Activated CD4-positive, alpha-beta T cell treated with anti-CD3 and anti-CD28 coated beads, Interleukin-2, amount 10 ng/mL, durations not matched to agents 24 days and 14 days (primary cell): ENCODE data around the gene FAM131A. TPM values are rescaled to one million over a fixed set of nuclear protein-coding genes. Genes with fewer than 3 reads are reported as not detected.

ENCODE experiments used
- DNase-seq: peaks from one replicate; pipeline ENCODE4 v3.0.0; 2022
- H3K27ac Mint-ChIP-seq: one replicate; pipeline ENCODE4 v1.8.0; 2022; ENCODE audit warnings: mild to moderate bottlenecking, mixed read lengths
- H3K27me3 Mint-ChIP-seq: one replicate; pipeline ENCODE4 v1.8.0; 2022; ENCODE audit warnings: mixed read lengths
- H3K36me3 Mint-ChIP-seq: one replicate; pipeline ENCODE4 v1.8.0; 2022; ENCODE audit warnings: low read depth, mild to moderate bottlenecking, mixed read lengths
- H3K4me1 Mint-ChIP-seq: one replicate; pipeline ENCODE4 v1.8.0; 2021; ENCODE audit warnings: mixed read lengths
- H3K4me3 Mint-ChIP-seq: one replicate; pipeline ENCODE4 v1.8.0; 2022; ENCODE audit warnings: mild to moderate bottlenecking, moderate library complexity, mixed read lengths
- H3K9me3 Mint-ChIP-seq: one replicate; pipeline ENCODE4 v1.8.0; 2021; ENCODE audit warnings: mixed read lengths
- intact Hi-C: fragments of 100-400 bp; cut with micrococcal nuclease; formaldehyde crosslinking; loops from one replicate; pipeline ENCODE4 v1.15.1; 2023
- total RNA-seq: library from RNA; stranded (reverse); gene quantifications from 2 replicates; pipeline ENCODE4 v1.2.3, GENCODE V29; 2022

FAM131A gene
- total RNA-seq, 1 donor from 2014 or later = 8.7 TPM

DNA sequence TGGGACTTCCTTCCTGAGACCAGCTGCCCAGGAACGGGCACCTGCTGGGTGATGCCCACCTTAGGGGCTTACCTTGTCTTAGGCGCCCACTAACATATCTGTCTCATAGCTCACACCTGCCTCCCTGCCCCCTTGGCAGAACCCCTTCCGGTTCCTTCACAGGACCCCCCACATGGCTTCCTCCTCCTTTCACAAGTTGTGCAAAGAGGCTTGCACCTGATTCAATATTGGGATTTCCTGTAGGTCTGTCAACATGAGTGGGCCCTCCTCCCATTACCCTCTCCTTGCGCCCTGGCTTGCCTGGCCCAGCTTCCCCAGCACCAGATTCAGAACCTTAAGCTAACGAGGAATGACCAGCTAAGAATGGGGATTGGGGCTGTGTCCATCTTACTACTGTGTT lies 40.0 kb downstream of the FAM131A start:
- peaks cover 4% of the 10 kb centered on the region for H3K4me1 Mint-ChIP-seq
- no peak overlapping the region for H3K4me3 Mint-ChIP-seq
- peaks cover 58% of the 10 kb centered on the region for H3K27me3 Mint-ChIP-seq
- intact Hi-C loops = no loop called here
- H3K36me3 Mint-ChIP-seq = no peaks in the 10 kb centered on the region
- DNase-seq = no peak
- H3K27ac Mint-ChIP-seq = no peak overlapping the region
- no peaks in the 10 kb centered on the region for H3K9me3 Mint-ChIP-seq

DNA sequence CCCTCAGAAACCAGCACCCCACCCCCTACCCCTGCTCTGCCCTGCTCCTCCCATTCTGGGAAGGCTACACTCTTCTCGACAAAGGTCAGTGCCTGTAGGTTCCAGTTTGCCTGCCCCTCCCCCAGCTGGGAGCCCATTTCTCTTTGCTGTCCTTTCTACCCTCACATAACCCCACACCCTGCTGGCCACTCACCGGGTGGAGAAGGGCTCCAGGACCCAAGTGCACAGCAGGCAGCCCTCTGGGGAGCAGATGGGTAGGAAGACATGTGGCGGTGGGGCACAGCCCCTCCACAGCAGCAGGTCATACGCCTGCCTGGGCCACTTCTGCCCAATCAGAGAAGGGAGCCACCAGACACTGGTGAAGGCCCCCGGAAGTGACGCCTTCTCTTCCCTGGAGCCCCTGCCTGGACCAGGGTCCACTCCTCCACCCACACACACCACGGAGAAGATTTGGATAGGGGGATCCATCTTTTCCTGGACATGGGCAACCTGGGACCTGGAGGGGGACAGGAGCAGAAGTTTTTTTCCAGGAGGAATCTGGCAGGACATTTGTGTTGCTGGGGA lies 40.6 kb downstream of the FAM131A start, which contains the start of gene THPO:
TSS of gene THPO (minus strand) at position 326 of the 564 bp plus-strand sequence. CDS start 1,948 bp downstream, outside the sequence.
- DNase-seq = no peak
- Mint-ChIP-seq H3K4me1 (peaks cover 2% of the 10 kb centered on the region), H3K27me3 (peaks cover 64% of the 10 kb centered on the region), H3K27ac (no peak within 1 kb of the TSS), H3K4me3 (peak within 1 kb of the TSS; percentile 69), H3K36me3 (no peaks in the 10 kb centered on the region), H3K9me3 (no peaks in the 10 kb centered on the region)
- intact Hi-C loops = no loop called here

DNA sequence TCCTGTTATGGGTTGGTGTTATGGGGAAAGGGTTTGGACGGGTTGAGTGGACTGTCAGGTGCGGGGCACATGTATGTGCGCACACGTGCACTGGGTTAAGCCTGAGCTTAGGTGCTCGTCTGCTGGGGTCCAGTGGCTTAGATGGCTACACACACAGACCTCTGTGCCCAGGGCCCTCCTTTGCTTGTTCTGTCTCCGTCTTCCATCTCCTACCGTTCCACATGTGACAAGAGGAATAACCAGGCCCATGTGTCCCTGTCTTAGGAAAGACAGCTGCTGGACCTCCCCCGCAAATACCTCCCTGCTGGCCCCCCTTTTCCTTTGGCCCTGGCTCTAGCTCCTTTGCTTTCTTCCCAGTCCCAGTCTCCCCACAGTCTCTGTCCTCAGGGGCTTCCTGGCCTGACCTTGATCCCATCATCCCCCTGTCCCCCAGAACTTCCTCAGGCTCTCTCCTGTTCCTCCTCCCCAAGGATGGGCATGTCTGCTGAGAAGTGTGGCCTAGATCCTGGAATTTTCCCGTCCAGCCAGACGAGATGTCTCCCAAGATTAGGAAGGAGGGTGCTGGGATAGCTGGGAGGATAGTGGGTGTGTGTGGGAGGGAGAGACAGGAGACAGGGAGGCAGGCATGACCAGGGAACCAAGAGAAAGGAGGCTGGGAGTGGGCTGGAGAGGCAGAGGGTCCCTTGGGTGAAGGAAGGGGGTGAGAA lies 41.4 kb downstream of the FAM131A start:
- H3K9me3 Mint-ChIP-seq = no peaks in the 10 kb centered on the region
- DNase-seq = no peak
- H3K27me3 Mint-ChIP-seq = peaks cover 66% of the 10 kb centered on the region
- intact Hi-C loops = no loop called here
- H3K4me3 Mint-ChIP-seq = peak overlapping the region; percentile 69
- H3K36me3 Mint-ChIP-seq = no peaks in the 10 kb centered on the region
- H3K27ac Mint-ChIP-seq = no peak overlapping the region
- peaks cover 2% of the 10 kb centered on the region for H3K4me1 Mint-ChIP-seq

DNA sequence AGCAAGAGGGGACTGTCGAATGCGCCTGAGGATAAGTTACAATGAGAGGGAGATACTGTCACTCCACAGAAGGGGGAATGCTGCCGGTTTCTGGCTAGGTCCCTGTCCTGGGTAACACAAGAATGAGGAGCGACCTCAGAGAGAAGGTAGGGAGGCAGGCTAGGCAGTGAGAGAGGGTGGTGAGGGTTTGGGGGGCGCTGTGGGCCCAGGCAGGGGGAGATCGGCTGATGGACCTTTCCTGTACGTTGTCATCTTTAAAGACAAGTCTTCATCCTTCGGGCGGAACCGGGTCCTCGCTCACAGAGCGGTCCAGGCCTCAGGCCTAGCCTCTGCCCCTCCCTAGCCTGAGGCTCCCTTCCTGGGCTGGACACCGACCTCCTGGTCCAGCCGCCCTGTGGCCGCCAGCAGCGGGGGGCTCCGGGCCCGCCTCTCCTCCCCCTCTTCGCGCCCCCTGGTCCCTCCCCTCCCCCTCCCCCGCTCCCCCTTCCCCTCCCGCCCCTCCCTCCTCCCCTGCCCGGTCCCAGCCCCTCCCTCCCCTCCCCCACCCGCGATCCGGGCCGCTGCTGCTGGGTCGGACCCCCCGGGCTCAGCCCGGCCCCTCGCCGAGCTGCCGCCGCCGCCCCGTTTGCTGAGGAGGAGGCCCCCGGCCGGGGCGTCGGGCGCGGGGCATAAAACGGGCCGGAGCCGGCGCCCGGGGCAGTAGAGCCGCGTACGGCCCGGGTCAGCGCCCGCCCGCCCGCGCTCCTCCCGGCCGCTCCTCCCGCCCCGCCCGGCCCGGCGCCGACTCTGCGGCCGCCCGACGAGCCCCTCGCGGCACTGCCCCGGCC lies 42.2 kb downstream of the FAM131A start, which contains the start of gene CHRD:
TSS of gene CHRD (plus strand) at position 697 of the 827 bp plus-strand sequence. CDS start 265 bp downstream, outside the sequence.
- intact Hi-C loops = no loop called here
- Mint-ChIP-seq H3K27me3 (peaks cover 67% of the 10 kb centered on the region), H3K4me3 (peak within 1 kb of the TSS; percentile 69), H3K36me3 (no peaks in the 10 kb centered on the region), H3K9me3 (no peaks in the 10 kb centered on the region), H3K4me1 (peaks cover 2% of the 10 kb centered on the region), H3K27ac (no peak within 1 kb of the TSS)
- no peak for DNase-seq

DNA sequence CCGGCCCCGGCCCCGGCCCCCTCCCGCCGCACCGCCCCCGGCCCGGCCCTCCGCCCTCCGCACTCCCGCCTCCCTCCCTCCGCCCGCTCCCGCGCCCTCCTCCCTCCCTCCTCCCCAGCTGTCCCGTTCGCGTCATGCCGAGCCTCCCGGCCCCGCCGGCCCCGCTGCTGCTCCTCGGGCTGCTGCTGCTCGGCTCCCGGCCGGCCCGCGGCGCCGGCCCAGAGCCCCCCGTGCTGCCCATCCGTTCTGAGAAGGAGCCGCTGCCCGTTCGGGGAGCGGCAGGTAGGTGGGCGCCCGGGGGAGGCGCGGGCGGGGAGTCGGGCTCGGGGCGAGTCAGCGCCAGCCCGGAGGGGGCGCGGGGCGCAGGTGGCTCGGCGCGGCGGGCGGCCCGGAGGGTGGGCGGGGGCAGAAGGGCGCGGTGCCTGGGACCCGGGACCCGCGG lies 42.8 kb downstream of the FAM131A start:
- Mint-ChIP-seq H3K27me3 (peaks cover 64% of the 10 kb centered on the region), H3K9me3 (no peaks in the 10 kb centered on the region), H3K27ac (no peak overlapping the region), H3K36me3 (no peaks in the 10 kb centered on the region), H3K4me1 (peaks cover 2% of the 10 kb centered on the region), H3K4me3 (no peak overlapping the region)
- DNase-seq = peak; percentile 72
- intact Hi-C loops = no loop called here

DNA sequence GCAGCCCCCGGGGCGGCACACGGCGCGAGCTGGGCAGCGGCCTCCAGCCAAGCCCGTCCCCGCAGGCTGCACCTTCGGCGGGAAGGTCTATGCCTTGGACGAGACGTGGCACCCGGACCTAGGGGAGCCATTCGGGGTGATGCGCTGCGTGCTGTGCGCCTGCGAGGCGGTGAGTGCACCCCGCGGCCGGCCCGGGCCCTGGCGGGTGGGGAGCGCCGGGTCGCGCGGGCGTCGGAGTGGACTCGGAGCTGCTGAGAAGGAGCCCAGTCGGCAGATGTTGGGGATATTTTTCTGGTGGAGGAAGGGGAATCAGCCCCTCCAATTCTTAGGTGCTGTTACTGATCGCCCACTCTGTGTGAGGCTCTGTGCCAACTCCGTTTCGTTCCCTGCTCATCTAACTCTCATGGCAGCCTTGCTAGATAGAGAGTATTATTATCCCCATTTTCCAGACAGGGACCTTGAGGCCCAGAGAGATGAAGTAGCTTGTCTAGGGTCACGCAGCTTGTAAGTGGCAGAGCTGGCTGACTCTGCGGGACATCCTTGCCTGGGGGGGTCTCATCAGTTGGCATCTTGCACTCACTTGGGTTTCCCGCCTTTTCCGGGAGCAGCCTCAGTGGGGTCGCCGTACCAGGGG lies 43.3 kb downstream of the FAM131A start:
- H3K27me3 Mint-ChIP-seq = peaks cover 60% of the 10 kb centered on the region
- no peaks in the 10 kb centered on the region for H3K36me3 Mint-ChIP-seq
- intact Hi-C loops = no loop called here
- no peak overlapping the region for H3K27ac Mint-ChIP-seq
- peaks cover 2% of the 10 kb centered on the region for H3K4me1 Mint-ChIP-seq
- no peaks in the 10 kb centered on the region for H3K9me3 Mint-ChIP-seq
- peak; percentile 66 for DNase-seq
- H3K4me3 Mint-ChIP-seq = peak overlapping the region; percentile 21

DNA sequence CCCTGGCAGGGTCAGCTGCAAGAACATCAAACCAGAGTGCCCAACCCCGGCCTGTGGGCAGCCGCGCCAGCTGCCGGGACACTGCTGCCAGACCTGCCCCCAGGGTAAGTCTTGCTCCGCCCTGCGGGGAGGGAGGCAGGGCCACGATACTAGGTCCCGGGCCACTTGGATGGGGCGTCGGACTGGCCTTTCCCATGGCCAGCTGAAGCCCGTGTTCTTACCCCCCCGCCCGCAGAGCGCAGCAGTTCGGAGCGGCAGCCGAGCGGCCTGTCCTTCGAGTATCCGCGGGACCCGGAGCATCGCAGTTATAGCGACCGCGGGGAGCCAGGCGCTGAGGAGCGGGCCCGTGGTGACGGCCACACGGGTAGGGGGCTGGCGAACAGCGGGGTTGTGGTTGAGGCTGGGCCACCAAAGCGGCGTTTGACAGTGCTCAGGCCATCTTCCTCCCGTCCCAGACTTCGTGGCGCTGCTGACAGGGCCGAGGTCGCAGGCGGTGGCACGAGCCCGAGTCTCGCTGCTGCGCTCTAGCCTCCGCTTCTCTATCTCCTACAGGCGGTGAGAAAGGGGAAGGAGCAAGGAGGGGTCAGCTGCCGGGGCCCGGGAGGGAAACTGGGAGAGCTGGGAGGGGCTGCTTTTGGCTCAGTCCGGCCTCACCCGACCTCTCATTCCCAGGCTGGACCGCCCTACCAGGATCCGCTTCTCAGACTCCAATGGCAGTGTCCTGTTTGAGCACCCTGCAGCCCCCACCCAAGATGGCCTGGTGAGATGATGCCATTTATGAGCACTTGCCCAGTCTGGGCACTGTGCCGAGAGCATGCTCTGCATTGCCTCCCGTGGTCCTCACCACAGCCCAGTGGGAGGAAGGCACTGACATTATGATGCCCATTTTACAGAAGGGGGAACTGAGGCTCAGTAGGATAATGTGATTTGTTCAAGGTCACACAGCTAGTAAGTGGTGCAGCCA lies 44.1 kb downstream of the FAM131A start:
- Mint-ChIP-seq H3K4me1 (peaks cover 2% of the 10 kb centered on the region), H3K27me3 (peaks cover 54% of the 10 kb centered on the region), H3K36me3 (no peaks in the 10 kb centered on the region), H3K9me3 (no peaks in the 10 kb centered on the region), H3K4me3 (peak overlapping the region; percentile 21), H3K27ac (no peak overlapping the region)
- intact Hi-C loops = no loop called here
- no peak for DNase-seq

DNA sequence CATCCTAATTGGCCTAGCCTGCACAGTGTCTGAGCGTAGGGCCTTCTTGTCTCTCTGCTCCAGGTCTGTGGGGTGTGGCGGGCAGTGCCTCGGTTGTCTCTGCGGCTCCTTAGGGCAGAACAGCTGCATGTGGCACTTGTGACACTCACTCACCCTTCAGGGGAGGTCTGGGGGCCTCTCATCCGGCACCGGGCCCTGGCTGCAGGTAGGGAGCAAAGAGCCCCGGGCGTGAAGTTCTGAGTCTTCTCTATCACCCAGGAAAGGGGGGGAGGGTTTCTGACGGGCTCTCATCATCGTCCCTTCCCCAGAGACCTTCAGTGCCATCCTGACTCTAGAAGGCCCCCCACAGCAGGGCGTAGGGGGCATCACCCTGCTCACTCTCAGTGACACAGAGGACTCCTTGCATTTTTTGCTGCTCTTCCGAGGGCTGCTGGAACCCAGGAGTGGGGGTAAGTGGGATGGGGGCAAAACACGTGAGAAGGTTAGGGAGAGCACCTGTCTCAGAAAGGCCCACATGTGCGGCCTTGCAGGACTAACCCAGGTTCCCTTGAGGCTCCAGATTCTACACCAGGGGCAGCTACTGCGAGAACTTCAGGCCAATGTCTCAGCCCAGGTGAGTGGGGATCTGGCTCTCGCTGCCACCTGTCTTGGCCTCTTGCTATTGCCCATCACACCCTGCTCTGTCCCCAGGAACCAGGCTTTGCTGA lies 45.1 kb downstream of the FAM131A start:
- no peaks in the 10 kb centered on the region for H3K36me3 Mint-ChIP-seq
- H3K4me1 Mint-ChIP-seq = peaks cover 2% of the 10 kb centered on the region
- peaks cover 47% of the 10 kb centered on the region for H3K27me3 Mint-ChIP-seq
- no peaks in the 10 kb centered on the region for H3K9me3 Mint-ChIP-seq
- no peak overlapping the region for H3K4me3 Mint-ChIP-seq
- intact Hi-C loops = no loop called here
- no peak for DNase-seq
- no peak overlapping the region for H3K27ac Mint-ChIP-seq

DNA sequence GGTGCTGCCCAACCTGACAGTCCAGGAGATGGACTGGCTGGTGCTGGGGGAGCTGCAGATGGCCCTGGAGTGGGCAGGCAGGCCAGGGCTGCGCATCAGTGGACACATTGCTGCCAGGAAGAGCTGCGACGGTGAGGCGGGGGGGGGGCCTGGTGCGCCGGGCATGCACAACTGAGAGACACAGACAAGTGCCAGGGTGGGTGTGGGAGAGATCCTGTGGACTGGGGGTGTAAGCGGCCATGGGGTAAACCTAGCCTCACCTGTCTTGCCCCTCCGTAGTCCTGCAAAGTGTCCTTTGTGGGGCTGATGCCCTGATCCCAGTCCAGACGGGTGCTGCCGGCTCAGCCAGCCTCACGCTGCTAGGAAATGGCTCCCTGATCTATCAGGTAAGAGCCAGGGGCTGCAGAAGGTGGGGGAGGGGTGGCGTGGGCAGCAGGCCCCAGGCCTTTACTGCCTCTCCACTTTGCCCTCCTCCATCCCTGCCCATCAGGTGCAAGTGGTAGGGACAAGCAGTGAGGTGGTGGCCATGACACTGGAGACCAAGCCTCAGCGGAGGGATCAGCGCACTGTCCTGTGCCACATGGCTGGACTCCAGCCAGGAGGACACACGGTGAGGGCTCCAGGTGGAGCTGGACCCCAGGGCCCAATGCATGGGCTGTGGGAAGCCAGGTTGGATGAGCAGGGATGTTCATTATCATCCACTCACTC lies 45.8 kb downstream of the FAM131A start:
- intact Hi-C loops = no loop called here
- H3K27me3 Mint-ChIP-seq = peaks cover 41% of the 10 kb centered on the region

DNA sequence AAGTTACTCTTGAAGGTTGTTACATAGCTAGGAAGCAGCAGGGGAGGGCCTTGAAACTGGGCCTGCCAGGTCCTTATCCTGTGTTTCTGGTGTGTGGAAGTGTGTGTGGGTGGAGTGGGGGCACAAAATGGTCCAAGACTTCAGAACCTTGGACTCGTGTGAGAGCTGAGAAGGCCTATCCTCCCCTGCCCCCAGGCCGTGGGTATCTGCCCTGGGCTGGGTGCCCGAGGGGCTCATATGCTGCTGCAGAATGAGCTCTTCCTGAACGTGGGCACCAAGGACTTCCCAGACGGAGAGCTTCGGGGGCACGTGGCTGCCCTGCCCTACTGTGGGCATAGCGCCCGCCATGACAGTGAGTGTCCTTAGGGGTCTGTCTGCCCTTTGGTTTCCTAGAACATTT lies 46.9 kb downstream of the FAM131A start:
- Mint-ChIP-seq H3K9me3 (no peaks in the 10 kb centered on the region), H3K27me3 (peaks cover 31% of the 10 kb centered on the region), H3K27ac (no peak overlapping the region), H3K4me3 (no peak overlapping the region), H3K4me1 (peaks cover 2% of the 10 kb centered on the region), H3K36me3 (no peaks in the 10 kb centered on the region)
- intact Hi-C loops = no loop called here
- no peak for DNase-seq

More for the DNA sequence above, 45.8 kb downstream of the FAM131A start:
- no peak overlapping the region for H3K27ac Mint-ChIP-seq
- H3K36me3 Mint-ChIP-seq = no peaks in the 10 kb centered on the region
- DNase-seq = no peak
- no peaks in the 10 kb centered on the region for H3K9me3 Mint-ChIP-seq
- H3K4me3 Mint-ChIP-seq = no peak overlapping the region
- H3K4me1 Mint-ChIP-seq = peaks cover 2% of the 10 kb centered on the region

DNA sequence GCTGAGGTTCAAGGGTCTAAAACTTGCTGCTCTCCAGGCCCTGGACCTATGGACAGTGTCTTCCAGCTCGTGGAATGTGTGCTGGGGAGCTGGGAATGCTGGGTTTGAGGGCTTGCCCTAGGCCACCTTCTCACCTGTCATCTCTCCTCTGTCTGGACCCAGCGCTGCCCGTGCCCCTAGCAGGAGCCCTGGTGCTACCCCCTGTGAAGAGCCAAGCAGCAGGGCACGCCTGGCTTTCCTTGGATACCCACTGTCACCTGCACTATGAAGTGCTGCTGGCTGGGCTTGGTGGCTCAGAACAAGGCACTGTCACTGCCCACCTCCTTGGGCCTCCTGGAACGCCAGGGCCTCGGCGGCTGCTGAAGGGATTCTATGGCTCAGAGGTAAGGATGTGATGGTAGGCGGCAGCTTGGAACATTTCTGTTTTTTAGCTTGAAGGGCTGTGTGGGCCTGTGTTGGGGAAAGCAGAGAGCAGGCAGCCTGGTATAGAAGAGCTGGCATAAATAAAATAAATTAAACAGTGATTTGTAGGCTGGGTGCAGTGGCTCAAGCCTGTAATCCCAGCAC lies 47.5 kb downstream of the FAM131A start:
- intact Hi-C loops = no loop called here
- H3K4me3 Mint-ChIP-seq = no peak overlapping the region
- H3K27ac Mint-ChIP-seq = no peak overlapping the region
- peaks cover 35% of the 10 kb centered on the region for H3K27me3 Mint-ChIP-seq
- DNase-seq = no peak
- no peaks in the 10 kb centered on the region for H3K36me3 Mint-ChIP-seq
- no peaks in the 10 kb centered on the region for H3K9me3 Mint-ChIP-seq
- peaks cover 2% of the 10 kb centered on the region for H3K4me1 Mint-ChIP-seq
